Neural progenitor cell (in vitro differentiated cells): ENCODE data around the gene ST8SIA4.

ENCODE experiments used
- CTCF ChIP-seq: fragments of 200-600 bp; sonication (generic); IDR thresholded peaks from 2 replicates; pipeline ENCODE4 v1.5.1; 2017; ENCODE audit warnings: antibody characterized with exemption, mild to moderate bottlenecking
- EZH2 ChIP-seq: fragments of 200-600 bp; sonication (generic); IDR thresholded peaks from 2 replicates; pipeline ENCODE4 v1.6.1; 2017; ENCODE audit warnings: antibody characterized with exemption, mild to moderate bottlenecking, moderate library complexity
- EZH2phosphoT487 ChIP-seq: fragments of 200-600 bp; sonication (generic); IDR thresholded peaks from 2 replicates; pipeline ENCODE4 v1.6.1; 2017; ENCODE audit warnings: antibody characterized with exemption

GRCh38 chr5:100794218-100794617, 108.9 kb downstream of the ST8SIA4 start:
- TF ChIP-seq CTCF (no peak), EZH2phosphoT487 (no peak), EZH2 (no peak)
